ENCODE results near the gene LRFN4. TPM values are rescaled to one million over a fixed set of nuclear protein-coding genes. Genes with fewer than 3 reads are reported as not detected.

Gene LRFN4
- 8.7 and 12.3 TPM in 2 replicates for total RNA-seq

DNA sequence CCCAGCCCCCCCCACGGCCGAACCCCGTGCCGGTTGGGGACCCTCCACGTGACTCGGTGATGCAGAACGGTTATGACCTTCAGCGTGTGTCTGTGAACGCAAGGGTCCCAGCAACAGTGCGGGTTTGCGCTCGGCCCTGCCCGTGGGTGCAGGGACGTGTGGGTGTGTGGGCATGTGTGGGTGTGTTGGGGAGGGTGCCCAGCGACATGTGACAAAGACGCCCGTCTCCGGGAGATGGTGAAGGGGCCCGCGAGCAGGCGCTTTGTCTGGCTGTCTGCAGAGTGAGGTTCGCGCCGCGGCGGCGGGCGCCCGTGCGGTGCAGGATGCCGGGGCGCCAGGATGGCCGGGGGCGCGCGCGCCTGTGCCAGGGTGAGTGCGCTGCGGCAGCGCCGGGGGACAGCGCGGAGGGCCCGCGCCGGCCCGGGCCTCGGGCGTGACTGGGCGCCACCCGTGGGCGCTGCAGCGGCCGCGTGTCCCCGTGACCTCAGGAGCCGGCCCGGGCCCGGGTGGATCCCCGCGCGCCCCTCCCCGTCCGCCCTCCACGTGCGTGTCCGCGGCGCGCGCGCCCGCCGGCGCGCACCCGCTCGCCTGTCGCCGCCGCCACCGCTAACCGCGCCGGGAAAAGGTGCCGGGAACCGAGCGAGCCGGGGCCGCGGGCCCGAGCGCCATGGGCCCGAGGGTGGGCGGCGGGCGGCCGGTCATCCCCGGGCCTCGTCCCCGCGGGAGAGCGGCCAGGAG, at the start of gene LRFN4:
Gene LRFN4, plus strand, starts transcription at position 569 of the 738 bp plus-strand sequence. CDS start 681 bp downstream, outside the sequence.

DNA sequence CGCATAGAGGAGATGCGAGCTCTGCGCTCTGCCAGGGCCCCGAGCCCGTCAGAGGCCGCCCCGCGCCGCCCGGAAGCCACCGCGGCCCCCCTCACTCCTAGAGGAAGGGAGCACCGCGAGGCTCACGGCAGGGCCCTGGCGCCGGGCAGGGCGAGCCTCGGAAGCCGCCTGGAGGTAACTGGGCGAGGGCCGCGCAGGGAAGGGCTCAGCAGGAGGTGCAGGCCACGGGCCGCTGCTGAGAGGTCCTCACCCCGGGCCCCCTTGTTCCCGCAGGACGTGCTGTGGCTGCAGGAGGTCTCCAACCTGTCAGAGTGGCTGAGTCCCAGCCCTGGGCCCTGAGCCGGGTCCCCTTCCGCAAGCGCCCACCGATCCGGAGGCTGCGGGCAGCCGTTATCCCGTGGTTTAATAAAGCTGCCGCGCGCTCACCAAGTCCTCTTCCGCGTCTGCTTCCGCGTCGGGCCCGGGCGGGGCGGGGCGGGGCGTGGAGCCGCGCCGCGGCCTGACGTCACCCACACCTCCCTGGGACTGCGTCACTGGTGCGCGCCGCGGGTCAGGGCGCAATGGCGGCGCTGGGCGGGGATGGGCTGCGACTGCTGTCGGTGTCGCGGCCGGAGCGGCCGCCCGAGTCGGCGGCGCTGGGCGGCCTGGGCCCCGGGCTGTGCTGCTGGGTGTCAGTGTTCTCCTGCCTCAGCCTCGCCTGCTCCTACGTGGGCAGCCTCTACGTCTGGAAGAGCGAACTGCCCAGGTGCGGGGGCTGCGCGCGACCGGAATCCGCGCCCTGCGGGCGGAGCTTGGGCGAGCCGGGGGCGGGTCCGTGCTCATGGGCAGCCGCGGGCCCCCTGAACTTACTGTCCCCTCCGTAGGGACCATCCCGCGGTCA, 13.7 kb upstream of the LRFN4 start, which contains the start of gene RCE1:
Gene RCE1, plus strand, starts transcription at position 546 of the 880 bp plus-strand sequence. Its CDS starts 15 bp downstream, at position 561.

Other genes starting within 250 kb of the LRFN4 start
- 16.2 and 17.3 TPM in 2 replicates for gene RBM14, start 240.4 kb upstream of the LRFN4 start, total RNA-seq
- gene RBM4, start 218.4 kb upstream of the LRFN4 start, total RNA-seq: 118 and 174 TPM in 2 replicates
- 29.3 and 60.4 TPM in 2 replicates for gene RBM4B, start 179.2 kb upstream of the LRFN4 start, total RNA-seq
- gene SPTBN2, start 127.8 kb upstream of the LRFN4 start, total RNA-seq: 0.47 and 2.3 TPM in 2 replicates
- 8.8 and 9.0 TPM in 2 replicates for gene RCE1, start 13.6 kb upstream of the LRFN4 start, total RNA-seq
- gene PC, start 101.3 kb downstream of the LRFN4 start, total RNA-seq: 38.0 and 39.1 TPM in 2 replicates
- gene C11orf86, start 118.2 kb downstream of the LRFN4 start, total RNA-seq: not detected in 2 replicates
- under 0.01 and 0.16 TPM in 2 replicates for gene SYT12, start 166.1 kb downstream of the LRFN4 start, total RNA-seq
- gene RHOD, start 199.8 kb downstream of the LRFN4 start, total RNA-seq: 11.6 and 16.1 TPM in 2 replicates

Data from bronchial smooth muscle cell (primary cell).